CD4-positive, alpha-beta T cell treated with Interleukin-17A for 4 hours (primary cell): ENCODE results near the gene C22orf31.
"Not testable (repeated sequence)": the region's sequence is repeated elsewhere in the genome, so short reads cannot be mapped to it uniquely, and the experiment has no call there.

ENCODE experiments used
- DNase-seq: peaks from one replicate; pipeline ENCODE4 v3.0.0-alpha.2; 2020; ENCODE audit warnings: mixed read lengths

The C22orf31 gene

DNA sequence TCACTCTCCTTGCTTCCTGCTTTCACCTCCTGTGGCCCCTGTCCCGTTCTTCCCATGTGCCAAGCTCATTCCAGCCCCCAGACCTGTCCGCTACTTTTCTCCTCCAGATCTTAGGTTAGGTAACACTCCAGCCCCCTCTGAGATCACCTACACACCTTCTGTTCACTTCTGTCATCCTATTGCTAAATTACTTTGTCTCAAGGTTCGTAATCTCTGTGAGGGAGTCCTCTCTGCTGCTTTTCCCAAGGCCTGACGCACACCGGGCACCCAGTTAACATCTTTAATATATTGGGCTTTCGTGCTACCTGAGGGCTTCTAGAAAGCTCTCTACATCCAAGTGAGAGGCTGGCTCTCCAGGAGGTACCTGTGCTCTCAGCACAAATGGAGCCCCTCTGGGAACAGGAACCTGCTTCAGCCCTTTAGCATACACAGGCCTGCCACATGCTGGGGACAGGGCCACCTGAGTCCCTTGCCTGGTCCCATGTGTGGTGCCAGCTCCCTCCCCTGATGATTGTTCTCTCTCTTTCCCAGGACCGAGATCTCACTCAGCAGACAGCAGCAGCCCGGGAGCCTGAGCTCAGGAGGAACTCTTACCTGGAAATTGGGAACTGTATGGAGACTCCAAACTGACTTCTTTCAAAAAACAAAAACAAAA is 8.5 kb downstream of the C22orf31 start:
- no peak for DNase-seq

DNA sequence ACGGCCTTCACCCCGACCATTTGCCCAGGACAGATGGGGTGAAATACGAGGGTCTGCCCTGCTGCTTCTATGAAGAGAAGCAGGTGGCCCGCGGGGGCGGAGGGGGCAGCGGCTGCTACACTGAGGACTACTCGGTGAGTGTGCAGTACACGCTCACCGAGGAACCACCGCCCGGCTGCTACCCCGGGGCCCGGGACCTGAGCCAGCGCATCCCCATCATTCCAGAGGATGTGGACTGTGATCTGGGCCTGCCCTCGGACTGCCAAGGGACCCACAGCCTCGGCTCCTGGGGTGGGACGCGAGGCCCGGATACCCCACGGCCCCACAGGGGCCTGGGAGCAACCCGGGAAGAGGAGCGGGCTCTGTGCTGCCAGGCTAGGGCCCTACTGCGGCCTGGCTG is 11.2 kb downstream of the C22orf31 start:
- DNase-seq, result no peak

DNA sequence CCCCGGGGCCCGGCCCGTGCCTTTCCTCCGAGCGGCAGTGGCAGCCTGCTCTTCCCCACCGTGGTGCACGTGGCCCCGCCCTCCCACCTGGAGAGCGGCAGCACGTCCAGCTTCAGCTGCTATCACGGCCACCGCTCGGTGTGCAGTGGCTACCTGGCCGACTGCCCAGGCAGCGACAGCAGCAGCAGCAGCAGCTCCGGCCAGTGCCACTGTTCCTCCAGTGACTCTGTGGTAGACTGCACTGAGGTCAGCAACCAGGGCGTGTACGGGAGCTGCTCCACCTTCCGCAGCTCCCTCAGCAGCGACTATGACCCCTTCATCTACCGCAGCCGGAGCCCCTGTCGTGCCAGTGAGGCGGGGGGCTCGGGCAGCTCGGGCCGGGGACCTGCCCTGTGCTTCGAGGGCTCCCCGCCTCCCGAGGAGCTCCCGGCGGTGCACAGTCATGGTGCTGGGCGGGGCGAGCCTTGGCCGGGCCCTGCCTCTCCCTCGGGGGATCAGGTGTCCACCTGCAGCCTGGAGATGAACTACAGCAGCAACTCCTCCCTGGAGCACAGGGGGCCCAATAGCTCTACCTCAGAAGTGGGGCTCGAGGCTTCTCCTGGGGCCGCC is 11.9 kb downstream of the C22orf31 start:
- DNase-seq, result no peak

DNA sequence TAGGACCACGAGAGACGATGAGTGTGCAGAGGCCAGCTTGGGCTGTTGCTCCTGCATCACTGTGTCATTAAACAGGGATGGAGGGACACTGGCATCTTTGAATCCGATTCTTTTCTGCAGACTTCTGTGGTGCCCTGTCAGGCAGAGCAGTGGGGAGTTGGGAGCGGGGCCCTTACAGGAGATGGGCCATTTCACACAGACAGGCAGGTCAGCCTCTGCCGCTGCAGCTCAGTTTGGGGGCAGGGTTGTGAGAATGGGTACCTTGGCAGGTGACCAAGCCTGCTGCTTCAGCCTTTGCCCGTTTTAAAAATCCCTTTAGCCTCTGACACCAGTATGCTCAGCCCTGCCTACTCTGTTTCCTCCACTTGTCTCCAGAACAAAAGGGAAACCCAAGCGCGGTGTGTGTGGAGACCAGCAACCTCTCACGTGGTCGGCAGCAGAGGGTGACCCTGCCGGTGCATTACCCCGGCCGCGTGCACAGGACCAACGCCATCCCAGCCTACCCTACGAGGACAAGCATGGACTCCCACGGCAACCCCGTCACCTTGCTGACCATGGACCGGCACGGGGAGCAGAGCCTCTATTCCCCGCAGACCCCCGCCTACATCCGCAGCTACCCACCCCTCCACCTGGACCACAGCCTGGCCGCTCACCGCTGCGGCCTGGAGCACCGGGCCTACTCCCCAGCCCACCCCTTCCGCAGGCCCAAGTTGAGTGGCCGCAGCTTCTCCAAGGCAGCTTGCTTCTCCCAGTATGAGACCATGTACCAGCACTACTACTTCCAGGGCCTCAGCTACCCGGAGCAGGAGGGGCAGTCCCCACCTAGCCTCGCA is 12.6 kb downstream of the C22orf31 start:
- DNase-seq, result no peak

DNA sequence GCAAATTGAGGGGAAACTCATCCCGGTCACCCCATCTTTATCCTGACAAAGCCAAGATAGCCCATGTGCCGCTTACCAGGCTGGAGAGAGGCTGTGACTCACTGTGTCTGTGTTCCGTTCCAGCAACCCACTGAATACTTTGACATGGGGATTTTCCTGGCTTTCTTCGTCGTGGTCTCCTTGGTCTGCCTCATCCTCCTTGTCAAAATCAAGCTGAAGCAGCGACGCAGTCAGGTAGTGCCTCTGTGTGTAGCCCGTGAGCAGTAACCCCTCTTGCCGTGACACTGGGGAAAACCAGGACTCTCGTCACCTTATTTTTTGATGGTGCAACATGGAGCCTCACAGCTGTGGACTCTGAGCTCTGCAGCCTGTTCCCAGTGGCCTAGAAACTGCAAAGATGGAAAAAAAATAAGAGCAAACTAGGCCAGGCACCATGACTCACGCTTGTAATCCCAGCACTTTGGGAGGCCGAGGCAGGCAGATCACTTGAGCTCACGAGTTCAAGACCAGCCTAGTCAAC is 16.9 kb downstream of the C22orf31 start:
- DNase-seq, result no peak

DNA sequence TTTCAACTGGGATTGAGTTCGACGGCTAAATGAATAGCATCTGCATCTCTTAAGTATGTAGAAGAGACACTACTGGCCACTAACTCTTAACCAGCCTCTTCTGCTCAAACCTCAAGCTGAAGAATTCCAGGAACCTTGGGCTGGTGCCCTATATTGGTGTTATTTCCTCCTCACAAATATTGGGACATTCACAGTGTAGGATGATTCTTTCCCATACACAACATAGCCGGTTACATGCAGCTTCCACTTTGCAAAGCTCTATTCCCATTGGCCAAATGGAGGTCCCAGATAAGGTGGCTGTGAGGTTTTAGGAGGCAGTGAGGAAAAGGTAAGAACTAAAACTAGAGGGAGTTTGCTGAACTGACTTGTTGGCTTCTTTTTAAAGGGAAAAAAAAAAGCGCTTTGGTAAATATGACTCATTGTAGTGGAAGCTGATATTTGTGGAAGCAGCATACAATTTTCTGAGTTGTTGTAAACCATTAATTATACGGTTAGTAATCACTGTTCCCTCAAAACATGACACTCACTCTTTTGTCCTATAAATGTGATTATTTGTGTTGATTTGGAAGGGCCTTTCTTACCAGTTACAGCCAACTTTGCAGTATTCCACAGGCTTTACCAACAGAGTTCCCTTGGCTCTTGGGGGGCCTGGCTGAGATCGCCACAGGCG is 17.6 kb downstream of the C22orf31 start:
- no peak for DNase-seq

DNA sequence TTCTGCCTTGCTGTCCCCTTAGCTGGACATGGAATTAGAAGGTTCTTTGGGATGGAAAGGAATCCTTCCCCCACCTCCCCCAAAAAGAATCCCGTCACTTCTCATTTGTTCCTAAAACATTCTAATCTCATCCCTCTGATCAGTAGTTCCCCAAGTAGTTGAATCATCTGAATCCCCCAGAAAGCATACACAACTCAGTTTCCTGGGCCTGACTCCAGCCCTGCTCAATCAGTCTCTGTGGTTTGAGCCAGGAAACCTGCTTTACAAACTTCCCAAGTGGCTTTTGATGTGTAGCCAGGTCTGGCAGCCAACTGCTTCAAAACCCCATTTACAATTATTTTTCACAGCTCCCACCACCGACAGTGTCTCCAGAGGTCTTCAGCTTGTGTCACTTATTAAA is 20.2 kb downstream of the C22orf31 start:
- DNase-seq, result no peak

DNA sequence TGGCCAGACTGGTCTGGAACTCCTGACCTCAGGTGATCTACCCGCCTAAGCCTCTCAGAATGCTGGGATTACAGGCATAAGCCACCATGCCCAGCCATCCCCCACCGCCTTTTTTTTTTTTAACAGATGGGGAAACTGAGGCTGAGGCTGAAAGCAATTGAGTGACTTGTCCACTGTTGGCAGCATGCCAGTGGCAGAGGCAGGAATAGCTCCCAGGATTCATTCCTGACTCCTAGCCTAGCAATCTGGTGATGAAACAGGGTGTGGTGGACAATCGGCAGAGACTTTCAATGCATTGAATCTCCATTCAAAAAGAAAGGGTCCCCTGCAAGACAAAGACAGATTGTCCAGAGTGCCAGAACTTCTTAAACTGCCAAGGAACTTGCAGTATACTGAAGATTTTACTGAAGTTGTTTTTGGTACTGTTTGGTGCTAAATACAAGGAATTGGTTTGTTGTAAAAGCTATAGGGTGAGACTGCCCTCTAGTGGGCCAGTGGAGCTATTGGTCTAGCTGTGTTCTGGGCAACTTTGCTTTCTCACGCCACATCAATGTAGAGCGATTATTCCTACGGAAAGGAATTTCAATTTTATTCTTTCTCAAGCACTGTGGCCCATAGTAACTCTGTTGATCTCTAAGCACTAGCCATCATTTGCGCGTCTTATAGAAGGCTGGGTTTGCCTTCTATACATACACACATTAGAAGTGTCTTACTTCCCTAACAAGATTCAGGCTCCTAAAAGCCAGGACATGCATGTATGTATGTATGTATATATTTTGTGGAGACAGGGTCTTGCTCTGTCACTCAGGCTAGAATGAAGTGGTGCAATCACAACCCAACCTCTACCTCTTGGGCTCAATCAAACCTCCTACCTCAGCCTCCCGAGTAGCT is 21.0 kb downstream of the C22orf31 start:
- peak; percentile 79 for DNase-seq

DNA sequence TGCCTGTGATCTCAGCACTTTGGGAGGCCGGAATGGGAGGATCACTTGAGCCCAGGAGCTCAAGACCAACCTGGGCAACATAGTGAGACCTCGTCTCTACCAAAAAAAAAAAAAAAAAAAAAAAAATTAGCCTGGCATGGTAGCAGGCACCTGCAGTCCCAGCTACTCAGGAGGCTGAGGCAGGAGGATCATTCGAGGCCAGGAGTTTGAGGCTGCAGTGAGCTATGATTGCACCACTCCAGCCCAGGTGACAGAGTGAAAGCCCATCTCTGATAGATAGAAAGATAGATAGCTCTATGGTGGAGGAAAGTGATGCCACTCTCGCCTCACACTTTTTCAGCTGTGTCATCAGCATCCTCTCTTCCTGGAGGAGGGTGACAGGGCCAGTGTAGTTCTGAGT is 21.9 kb downstream of the C22orf31 start:
- not testable (repeated sequence) for DNase-seq

DNA sequence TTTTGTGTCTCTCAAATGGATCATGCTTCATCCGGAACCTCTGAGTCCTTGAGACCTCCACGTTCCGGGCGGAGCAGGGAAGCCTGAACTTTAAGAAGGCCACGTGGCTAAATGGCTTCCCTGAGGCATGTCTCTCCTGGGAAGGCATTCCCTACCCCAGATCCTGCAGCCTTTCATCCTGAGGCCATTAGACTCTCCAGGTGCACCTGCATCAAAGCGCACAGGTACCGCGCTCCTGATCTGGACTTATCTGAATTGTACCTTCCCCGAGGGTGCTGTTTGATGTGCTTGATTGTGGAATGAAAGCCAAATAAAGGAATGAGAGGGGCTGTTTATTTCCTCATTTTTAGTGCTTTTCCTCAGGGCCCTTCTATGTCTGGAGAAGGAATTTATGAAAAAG is 22.5 kb downstream of the C22orf31 start:
- DNase-seq, result no peak

DNA sequence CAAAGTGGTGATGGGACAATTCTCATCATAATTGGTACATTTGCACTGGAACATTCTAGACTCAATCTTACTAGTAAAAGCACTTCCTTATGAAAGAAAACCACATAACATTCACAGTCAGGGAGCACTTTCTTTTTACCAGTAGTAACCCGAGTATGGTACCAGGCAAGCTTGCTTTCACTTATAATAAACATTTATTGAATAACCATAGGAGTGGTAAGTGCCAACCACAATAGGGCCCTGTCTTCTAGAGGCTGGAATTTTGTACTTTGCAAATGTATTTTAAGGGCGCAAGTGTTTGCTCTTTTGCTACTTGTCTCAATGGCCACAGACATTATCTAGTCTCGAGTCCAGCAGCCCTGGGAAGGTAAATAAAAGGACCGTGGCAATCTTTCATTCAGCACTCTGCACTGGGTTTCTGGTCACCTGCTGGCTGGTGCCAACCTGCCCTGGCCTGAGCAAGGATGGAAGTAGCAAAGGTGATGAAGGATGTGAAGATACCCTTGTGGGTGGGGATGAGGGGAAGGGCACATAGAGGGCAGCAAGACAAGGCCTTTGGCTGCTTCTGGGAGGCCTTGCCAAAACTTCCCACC is 24.2 kb downstream of the C22orf31 start:
- DNase-seq, result no peak

DNA sequence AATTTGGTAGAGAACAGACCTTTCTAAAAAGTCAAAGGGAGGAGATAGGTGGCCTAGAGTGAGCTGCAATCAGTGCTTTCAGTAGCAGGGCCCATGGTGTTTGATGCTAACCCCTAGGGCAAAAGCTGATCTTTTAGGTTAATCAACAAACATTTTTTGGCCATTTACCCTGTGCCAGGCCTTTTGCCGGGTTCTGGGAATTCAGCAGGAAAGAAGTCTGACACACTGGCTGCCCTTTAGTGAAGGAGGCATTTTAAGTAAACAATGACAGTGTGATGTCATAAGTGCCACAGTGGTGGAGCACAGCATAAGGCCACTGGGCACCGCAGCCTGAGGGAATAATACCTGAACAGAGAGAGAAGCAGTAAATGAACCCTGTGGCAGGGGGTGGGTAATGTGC is 29.0 kb downstream of the C22orf31 start:
- DNase-seq, result no peak

DNA sequence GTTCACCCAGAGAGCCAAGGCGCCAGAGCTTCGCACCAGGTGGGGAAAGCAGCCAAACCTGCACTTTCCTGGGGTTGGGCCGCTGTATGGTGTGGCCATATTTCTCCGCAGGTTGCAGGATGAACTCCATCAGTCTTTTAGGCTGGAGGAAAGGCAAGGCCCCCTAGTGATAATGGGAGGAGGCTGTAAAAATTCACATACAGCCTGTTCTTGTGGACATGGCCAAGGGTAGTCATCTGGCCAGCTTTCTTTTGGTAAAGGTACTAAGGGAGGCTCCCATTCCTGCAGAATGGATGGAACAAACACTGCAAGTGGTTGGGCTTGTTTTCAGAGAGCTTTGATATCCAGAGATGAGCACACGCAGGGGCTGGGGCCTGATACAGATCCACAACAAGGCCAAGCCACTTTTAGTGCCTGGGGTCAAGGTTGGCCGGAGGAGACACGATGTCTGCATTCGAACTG is 29.6 kb downstream of the C22orf31 start:
- no peak for DNase-seq

DNA sequence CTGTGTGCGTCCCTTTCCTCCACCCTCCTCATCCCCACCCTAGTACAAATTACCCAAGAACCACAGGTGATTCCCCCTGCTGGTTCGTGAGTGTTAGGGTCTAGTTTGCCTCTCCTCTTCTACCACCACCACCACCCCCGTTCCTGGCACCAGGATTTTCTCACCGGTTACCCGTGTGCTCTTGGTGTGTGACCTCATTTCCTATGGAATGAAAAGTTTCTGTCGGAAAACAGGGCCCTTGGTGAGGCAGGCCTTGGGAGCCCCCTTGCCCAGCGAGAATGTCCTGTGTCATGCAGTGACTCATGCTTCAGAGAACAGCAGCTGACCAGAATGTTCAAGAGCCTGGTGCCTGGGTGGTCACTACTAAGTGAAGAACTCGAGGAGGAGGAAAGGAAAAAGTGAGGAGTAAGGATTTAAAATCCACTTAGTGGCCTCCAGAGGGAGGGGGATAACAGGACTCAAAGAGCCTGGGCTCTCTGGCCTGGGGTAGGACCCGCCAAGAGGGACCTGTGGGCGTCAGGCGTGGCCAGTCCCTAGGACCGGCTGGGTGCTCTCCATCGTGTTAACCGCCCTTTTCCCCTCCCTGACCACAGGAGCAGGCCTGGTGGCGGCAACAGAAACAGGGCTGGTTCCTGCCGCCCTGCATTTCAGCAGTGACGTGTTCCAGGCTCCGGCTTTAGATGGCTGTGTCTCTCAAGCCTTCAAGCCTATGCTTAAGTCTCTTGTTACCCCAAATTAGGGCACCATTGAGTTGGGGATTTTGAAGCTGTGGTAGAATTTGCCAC is 30.2 kb downstream of the C22orf31 start:
- DNase-seq, result no peak

DNA sequence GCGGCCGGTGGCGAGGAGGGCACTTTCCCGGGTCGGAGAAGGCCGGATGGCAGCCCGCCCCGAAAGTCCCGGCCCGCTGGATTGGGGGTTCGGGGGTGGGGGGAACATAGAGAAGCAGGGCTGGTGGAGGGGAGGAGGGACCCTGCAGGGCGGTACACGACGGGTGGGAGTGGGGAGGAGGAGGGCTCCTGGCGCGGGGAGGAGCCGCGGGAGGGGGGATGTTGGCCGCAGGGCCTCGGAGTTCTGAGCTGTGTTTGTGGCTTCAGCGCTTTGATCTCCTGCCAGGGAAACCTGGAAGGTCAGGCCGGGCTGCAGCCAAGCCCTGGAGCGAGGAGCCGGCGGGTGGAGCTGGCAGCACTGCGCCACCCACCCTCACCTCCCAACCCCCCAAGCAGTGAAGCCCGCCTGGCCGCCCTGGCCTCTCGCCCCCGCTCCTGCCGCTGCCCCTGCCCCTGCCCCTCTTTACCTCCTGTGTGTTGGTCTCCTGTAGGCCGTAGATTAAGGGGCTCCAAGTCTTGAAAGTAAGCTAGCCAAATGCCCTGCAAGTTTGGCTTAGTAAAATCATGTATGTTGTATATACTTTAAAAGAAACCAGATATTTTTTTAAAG is 30.9 kb downstream of the C22orf31 start:
- DNase-seq, result no peak

DNA sequence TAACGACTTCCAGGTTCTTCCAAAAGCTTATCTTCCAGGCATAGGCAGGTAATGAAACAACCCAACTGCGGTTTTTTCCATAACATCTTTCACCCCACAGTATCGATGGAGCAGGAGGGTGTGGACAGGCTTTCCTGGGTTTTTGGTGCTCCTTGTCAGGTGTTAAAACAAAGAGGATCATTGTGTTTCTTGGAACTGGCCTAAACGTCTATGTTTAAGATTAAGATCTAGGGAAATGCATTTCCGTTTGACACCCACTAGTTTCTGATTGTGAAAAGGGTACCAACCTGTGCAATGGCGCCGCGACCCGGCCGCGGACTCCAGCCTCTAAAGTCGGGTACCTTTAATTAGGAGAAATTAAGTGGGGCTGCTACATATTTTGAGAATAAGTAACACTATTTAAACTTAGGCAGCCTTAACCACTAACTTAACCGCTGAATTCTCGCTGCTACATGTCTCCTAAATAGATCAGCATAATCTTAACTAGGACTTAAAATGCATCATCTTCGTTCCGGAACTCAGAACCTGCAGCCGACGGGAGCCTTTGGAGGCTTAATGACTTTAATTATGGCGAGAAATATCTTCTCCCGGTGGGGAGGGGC is 31.5 kb downstream of the C22orf31 start:
- no peak for DNase-seq

DNA sequence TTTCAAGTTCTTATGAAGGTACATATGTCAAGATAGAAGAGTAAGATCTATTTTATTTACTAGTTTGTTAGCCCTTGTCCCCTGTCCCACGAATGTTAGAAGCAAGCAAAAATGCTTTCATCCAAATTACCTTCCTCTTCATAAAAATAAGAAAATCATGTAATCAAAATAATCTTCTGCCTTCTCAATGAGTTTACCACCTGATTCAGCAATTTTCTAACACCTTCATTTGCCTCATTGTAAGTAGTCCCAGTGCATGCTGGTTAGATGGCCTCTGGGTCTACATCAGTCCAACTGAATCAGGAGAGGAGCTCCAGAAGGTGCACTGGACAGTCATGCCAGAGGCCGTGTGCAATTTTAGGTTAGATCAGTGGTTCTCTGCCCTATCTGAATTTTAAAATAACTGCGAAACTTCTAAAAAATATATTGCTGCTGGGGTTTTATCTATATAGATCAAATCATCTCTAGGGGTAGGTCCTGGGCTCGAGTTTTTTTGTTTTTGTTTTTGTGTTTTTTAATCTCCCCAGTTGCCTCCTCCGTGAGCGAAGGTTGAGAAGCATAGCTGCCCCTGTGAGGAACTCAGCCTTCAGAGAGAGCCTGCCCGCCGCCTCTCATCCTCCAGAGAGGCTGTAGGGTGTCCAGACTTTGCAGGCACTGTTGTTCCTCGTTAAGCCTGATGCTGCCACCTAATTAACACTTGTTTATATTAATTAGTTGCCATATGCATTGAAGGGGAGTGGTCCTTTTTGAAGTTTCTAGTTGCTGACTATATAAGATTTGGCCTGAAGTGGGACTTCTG is 32.2 kb downstream of the C22orf31 start:
- DNase-seq, result no peak

DNA sequence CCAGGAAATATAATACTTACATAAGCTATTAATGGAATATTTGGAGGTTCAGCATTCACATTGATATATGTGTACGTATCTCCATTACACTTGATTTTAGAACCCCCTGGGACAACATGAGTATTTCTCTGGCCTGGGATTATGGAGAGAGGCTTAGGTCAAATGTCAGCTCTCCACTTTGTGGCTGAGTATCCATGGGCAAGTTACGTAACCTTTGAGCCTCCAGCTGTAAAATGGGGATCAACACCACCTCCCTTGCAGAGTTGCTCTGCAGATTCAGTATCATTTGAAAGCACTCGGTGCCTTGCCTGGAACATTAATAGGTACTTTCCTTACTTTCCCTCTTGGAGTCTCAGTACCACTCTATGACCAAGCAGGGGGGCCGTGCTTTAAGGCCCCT is 33.2 kb downstream of the C22orf31 start:
- no peak for DNase-seq

DNA sequence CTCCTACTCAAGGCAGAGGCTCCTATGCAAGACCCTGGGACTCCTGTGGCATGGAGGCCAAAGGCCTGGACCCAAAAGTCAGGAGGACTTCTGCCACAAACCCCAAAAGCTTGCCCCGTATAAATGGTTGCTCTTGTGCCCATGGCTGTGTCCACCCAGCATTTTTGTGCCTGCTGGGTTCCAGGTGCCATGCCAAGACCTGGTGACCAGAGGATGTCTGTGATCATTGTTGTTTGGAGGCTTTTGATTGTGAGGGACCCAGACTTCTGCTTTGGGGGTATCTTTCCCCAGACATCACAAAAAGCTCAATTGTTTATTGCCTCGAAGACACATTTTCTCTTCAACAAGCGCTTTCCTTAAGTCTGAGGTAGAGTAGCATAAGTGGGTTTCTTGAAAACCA is 35.1 kb downstream of the C22orf31 start:
- no peak for DNase-seq
